GM13977 (cell line): ENCODE measurements around the gene EXOC6B.
A peak's percentile ranks its signal among the peaks of the same experiment; 100 is the strongest.

Experiments used
- DNase-seq: peaks from one replicate; pipeline ENCODE4 v3.0.0; 2012; ENCODE audit warnings: low spot score
- in situ Hi-C: fragments of 300-500 bp; cut with MboI; formaldehyde crosslinking; loops from one replicate; pipeline ENCODE4 v1.12.0; 2022; ENCODE audit warnings: low sequenced_read_pairs, low pct_unique_long_range_greater_than_20kb, mixed read lengths, inconsistent platforms; ENCODE audit not compliant: unreplicated experiment
- TF ChIP-seq, protein P1 (sequence below): IDR thresholded peaks from 2 replicates; pipeline ENCODE4 v1.5.1; 2012; ENCODE audit warnings: mild to moderate bottlenecking, control low read depth; ENCODE audit not compliant: insufficient read depth; ENCODE audit errors: extremely low read depth, missing control alignments

EXOC6B gene

DNA sequence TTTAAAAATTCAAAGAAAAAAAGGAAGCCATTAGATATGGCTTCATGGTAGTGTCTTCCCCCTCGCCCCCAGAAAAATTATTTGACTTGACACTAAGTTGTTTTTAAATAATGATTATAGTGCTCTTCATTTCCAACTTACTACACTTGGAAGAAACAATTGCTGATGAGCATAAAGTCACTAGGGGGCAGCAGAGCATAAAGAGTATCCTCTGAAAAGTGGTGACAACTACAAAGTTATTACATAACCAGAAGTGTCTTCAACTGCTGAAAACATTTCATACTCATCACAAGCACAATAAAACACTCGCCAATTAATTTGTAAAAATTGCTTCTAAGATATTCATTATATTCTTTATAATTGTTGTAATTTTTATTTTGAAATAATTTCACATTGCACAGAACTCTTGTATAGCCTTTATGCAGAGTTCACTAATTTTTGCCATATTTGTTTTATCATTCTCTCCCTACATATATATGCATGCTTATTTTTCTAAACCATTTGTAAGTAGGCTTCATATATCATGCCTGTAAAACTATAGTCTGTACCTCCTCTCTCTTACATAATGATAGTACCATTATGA lies 54.9 kb downstream of the EXOC6B start:
- in situ Hi-C loops, result loop anchor here (5.0 kb wide), 1 partner anchor 96 kb away; no protein-coding TSS in a partner anchor
- TF ChIP-seq, protein P1, sequence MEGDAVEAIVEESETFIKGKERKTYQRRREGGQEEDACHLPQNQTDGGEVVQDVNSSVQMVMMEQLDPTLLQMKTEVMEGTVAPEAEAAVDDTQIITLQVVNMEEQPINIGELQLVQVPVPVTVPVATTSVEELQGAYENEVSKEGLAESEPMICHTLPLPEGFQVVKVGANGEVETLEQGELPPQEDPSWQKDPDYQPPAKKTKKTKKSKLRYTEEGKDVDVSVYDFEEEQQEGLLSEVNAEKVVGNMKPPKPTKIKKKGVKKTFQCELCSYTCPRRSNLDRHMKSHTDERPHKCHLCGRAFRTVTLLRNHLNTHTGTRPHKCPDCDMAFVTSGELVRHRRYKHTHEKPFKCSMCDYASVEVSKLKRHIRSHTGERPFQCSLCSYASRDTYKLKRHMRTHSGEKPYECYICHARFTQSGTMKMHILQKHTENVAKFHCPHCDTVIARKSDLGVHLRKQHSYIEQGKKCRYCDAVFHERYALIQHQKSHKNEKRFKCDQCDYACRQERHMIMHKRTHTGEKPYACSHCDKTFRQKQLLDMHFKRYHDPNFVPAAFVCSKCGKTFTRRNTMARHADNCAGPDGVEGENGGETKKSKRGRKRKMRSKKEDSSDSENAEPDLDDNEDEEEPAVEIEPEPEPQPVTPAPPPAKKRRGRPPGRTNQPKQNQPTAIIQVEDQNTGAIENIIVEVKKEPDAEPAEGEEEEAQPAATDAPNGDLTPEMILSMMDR, result peak; percentile 79
- DNase-seq, result peak; percentile 70

DNA sequence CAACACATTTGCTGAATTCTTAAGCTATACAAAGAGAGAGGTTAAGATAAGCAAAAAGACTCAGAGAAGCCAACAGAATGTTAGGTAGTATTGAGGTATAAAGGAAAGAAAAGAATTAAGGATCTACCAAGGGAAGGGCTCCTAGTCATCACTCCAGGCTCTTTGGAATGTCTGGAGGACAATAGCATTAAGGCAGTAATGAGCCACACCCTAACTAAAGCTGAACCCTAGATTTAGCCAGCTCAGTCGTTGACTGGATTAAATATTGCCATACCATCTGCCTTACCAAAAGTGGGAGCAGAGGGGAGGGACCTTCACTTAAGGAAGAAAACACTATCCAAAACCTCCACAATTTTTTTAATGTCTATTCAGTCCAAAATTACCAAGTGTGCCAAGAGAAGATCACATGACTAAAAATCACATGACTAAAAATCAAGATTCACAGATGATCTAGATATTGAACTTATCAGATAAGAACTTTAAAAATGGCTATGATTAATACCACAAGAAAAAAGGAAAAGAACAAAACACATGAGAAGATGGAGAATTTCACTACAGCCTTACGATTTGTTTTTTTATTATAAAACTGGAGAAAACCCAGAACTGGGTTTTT lies 59.7 kb downstream of the EXOC6B start:
- in situ Hi-C loops, result no loop called here
- no peak for DNase-seq
- TF ChIP-seq, protein P1, result no peak

DNA sequence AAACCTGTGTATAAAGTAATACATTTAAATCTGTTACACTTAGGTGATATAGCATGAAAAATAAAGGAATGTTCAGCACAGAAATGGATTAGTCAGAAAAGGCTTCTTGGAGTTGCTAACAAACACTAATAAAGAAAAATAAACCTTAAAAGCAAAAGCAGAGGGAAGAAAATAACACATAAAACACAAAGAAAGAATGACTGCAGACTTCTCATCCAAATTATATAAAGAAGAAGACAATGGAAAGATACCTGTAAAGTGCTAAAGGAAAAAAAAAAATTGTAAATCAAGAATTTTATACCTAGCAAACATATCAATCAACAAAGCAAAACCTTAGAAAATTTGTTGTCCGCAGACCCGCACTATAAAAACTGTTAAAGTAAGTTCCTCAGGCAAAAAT lies 63.6 kb downstream of the EXOC6B start:
- TF ChIP-seq, protein P1, result no peak
- no peak for DNase-seq
- in situ Hi-C loops, result no loop called here

DNA sequence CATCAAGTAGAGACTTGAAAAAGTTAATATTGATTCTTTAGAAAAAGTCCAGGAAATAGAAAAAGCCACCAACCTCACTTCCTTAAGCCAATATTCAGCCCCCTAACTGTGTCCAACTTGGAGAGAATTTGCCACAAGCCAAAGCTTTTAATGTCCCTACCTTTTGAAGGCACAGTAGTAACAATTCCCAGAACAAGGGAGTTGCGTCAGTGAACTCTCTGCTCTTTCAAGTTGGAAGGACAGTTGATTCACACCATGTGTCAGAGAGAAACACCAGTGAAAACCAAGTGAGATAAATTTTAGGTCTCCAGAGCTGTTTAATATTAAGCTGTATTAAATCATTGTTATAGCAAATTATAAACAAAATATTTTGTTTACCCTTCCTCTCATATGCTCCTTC lies 66.1 kb downstream of the EXOC6B start:
- TF ChIP-seq, protein P1, result no peak
- no peak for DNase-seq
- in situ Hi-C loops, result no loop called here

DNA sequence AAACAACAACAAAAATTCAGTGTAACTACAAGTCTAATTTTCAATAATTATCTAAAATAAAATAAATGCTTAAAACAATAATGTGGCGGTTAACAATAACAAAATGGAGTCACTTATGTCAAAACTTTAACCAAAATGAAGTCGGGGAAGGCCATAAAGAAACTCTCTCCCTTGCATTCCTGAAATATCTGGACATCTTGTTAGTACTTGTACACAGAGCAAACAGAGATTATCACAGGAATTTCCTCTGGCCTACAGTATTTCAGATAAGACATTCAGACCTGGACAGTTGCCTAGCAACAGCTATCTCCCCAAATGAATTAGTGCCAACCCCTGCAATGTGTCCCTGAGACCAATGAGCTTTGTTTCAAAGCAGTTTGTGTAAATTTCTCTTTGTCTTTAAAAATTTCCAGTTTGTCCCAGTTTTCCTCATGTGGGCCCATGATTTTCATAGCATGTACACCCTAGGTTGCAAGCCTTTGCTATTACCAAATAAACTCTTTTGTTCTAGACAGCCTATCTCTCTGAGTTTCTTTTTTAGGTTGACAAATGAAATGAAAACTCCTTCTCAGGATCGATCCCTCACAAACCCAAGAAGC lies 68.6 kb downstream of the EXOC6B start:
- DNase-seq, result no peak
- TF ChIP-seq, protein P1, result no peak
- in situ Hi-C loops, result no loop called here

DNA sequence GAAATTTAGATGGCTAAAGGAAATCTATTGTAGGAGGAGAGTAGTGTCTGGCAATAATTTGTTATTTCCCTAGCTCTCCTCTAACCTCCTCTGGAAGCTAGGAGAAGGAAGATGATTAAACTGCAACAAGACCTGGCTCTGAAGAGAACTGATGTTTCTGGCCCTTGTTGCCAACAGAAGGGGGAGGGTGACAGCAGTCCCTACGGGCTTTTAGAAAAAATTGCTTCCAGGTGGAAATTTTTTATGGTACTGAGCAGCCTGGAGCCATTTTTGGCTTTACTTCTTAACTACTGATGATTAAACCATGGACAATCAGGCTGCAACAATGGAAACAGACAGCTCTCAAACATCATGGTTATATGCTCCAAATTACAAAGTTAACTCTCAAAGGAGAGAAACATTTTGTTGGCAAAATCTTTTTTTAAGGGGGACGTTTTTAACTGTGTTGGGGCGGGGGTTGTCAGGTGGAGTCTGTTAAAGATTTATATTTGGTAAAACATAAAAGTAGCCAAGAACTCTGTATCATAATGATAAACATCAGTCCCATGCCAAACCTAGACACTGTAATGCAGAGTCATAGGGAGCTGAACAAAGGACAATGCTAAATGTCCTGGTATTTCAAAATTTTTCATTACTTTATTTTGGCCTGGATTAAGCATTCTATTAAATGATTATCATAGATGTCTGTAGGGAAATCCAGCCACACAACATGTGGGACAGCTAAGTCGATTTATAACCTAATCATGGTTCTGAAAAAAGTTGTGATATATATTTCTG lies 70.0 kb downstream of the EXOC6B start:
- DNase-seq, result no peak
- in situ Hi-C loops, result no loop called here
- TF ChIP-seq, protein P1, result no peak
